Measurements from ENCODE around the gene HERC4.
"Not testable (repeated sequence)": the region's sequence is repeated elsewhere in the genome, so short reads cannot be mapped to it uniquely, and the experiment has no call there.

The HERC4 gene

GRCh38 chr10:68095153-68095552 lies 20.1 kb upstream of the HERC4 start:
- no peak for DNase-seq (ENCODE audit: extremely low read depth in 1 of 2, low read depth in 1 of 2)

- no peak for DNase-seq (ENCODE audit: extremely low read depth in 1 of 2, low read depth in 1 of 2)
These were observed 17.4 kb upstream of the HERC4 start for GRCh38 chr10:68092512-68092911.

- no peak for DNase-seq (ENCODE audit: extremely low read depth in 1 of 2, low read depth in 1 of 2)
These were observed 15.5 kb upstream of the HERC4 start for GRCh38 chr10:68090586-68090985.

- no peak for DNase-seq (ENCODE audit: extremely low read depth in 1 of 2, low read depth in 1 of 2)
These were observed 13.7 kb upstream of the HERC4 start for GRCh38 chr10:68088740-68089139.

GRCh38 chr10:68087685-68088401 lies 12.8 kb upstream of the HERC4 start:
- no peak for DNase-seq (ENCODE audit: extremely low read depth in 1 of 2, low read depth in 1 of 2)

- no peak for DNase-seq (ENCODE audit: extremely low read depth in 1 of 2, low read depth in 1 of 2)
These were observed 12.0 kb upstream of the HERC4 start for GRCh38 chr10:68086910-68087684.

GRCh38 chr10:68086011-68086410 lies 10.9 kb upstream of the HERC4 start:
- DNase-seq (ENCODE audit: extremely low read depth in 1 of 2, low read depth in 1 of 2): no peak

- DNase-seq (ENCODE audit: extremely low read depth in 1 of 2, low read depth in 1 of 2): no peak
These were observed 9.4 kb upstream of the HERC4 start for GRCh38 chr10:68084469-68084868.

- no peak for DNase-seq (ENCODE audit: extremely low read depth in 1 of 2, low read depth in 1 of 2)
These were observed 8.9 kb upstream of the HERC4 start for GRCh38 chr10:68083953-68084352.

- no peak for DNase-seq (ENCODE audit: extremely low read depth in 1 of 2, low read depth in 1 of 2)
These were observed 7.8 kb upstream of the HERC4 start for GRCh38 chr10:68082872-68083271.

- no peak for DNase-seq (ENCODE audit: extremely low read depth in 1 of 2, low read depth in 1 of 2)
These were observed 6.8 kb upstream of the HERC4 start for GRCh38 chr10:68081916-68082315.

- DNase-seq (ENCODE audit: extremely low read depth in 1 of 2, low read depth in 1 of 2): no peak
These were observed 5.9 kb upstream of the HERC4 start for GRCh38 chr10:68080853-68081431.

- DNase-seq (ENCODE audit: extremely low read depth in 1 of 2, low read depth in 1 of 2): no peak
These were observed 4.4 kb upstream of the HERC4 start for GRCh38 chr10:68079434-68079833.

- DNase-seq (ENCODE audit: extremely low read depth in 1 of 2, low read depth in 1 of 2): no peak
These were observed 1.9 kb upstream of the HERC4 start for GRCh38 chr10:68077026-68077425.

GRCh38 chr10:68076081-68076480 lies 998 bp upstream of the HERC4 start:
- not testable (repeated sequence) for DNase-seq (ENCODE audit: extremely low read depth in 1 of 2, low read depth in 1 of 2)

GRCh38 chr10:68075550-68076004 lies 494 bp upstream of the HERC4 start:
- DNase-seq (ENCODE audit: extremely low read depth in 1 of 2, low read depth in 1 of 2): no peak

GRCh38 chr10:68074031-68074774 lies 880 bp downstream of the HERC4 start:
- no peak for DNase-seq (ENCODE audit: extremely low read depth in 1 of 2, low read depth in 1 of 2)

- DNase-seq (ENCODE audit: extremely low read depth in 1 of 2, low read depth in 1 of 2): no peak
These were observed 1.5 kb downstream of the HERC4 start for GRCh38 chr10:68073631-68074030.

- DNase-seq (ENCODE audit: extremely low read depth in 1 of 2, low read depth in 1 of 2): no peak
These were observed 7.6 kb downstream of the HERC4 start for GRCh38 chr10:68067508-68067907.

- no peak for DNase-seq (ENCODE audit: extremely low read depth in 1 of 2, low read depth in 1 of 2)
These were observed 8.1 kb downstream of the HERC4 start for GRCh38 chr10:68067029-68067428.

GRCh38 chr10:68053553-68053952 lies 21.5 kb downstream of the HERC4 start:
- no peak for DNase-seq (ENCODE audit: extremely low read depth in 1 of 2, low read depth in 1 of 2)

Data from stimulated activated CD8-positive, alpha-beta memory T cell treated with anti-CD3 and anti-CD28 coated beads, Interleukin-7, amount 100 ng/mL, for 48 hours (primary cell).